WERI-Rb-1 (cell line): ENCODE results near the gene TRIM54.

Experiments
- DNase-seq: peaks from one replicate; pipeline ENCODE4 v3.0.0-alpha.2; 2020
- H3K27ac ChIP-seq: fragments of 250-450 bp; sonication (Bioruptor Pico); 2 replicates; pipeline ENCODE4 v1.5.1; 2020; ENCODE audit warnings: mild to moderate bottlenecking, moderate library complexity
- H3K27me3 ChIP-seq: fragments of 250-450 bp; sonication (Bioruptor Pico); 2 replicates; pipeline ENCODE4 v1.5.1; 2021; ENCODE audit warnings: mild to moderate bottlenecking, low read depth, moderate library complexity; ENCODE audit not compliant: insufficient read depth, severe bottlenecking
- H3K36me3 ChIP-seq: fragments of 250-450 bp; sonication (Bioruptor Pico); 2 replicates; pipeline ENCODE4 v1.5.1; 2020; ENCODE audit warnings: mild to moderate bottlenecking, moderate library complexity
- H3K4me3 ChIP-seq: 2 replicates; pipeline ENCODE4 v1.5.1; 2011; ENCODE audit warnings: low read depth, mild to moderate bottlenecking, control low read depth, low read length
- H3K9me3 ChIP-seq: fragments of 250-450 bp; sonication (Bioruptor Pico); 2 replicates; pipeline ENCODE4 v1.5.1; 2021; ENCODE audit warnings: mild to moderate bottlenecking, moderate library complexity; ENCODE audit not compliant: severe bottlenecking
- TF ChIP-seq, protein P1 (sequence below): IDR thresholded peaks from 2 replicates; pipeline ENCODE4 v1.5.1; 2011; ENCODE audit warnings: low read depth, mild to moderate bottlenecking, control low read depth, inconsistent platforms, low read length

TRIM54 gene

DNA sequence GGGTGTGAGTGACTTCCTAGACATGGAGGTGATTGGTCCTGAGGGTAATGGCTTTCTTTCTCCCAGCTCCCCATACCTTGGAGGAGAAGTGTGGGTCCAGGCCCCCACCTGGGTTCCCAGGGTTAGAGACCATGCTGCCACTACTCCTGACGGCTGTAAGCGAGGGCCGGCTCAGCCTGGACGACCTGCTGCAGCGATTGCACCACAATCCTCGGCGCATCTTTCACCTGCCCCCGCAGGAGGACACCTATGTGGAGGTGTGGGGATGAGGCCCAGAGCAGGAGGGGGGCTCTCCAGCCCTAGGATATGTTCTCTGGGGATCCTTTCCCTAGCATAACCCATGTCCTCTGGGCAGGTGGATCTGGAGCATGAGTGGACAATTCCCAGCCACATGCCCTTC is 43.3 kb upstream of the TRIM54 start:
- peaks cover 100% of the 10 kb centered on the region for H3K36me3 ChIP-seq

DNA sequence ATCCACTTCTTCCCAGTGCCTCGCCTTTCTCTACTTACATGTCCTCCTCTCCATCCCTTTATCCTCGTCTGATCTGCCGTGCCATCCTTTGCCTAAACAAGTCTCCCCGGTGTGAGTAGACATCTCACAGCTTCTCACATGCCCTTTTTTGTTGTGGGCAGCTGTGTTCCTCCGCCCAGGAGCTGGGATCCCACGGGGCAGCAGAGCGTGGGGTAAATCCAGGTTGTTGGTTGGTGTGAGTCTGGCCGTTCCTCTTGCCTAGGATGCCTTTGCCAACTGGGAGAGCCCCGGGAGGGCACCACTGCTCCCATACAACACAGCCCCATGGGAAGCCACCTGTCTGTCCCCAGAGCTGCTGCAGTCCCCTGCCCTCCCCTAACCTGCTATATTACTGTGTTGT is 41.8 kb upstream of the TRIM54 start:
- TF ChIP-seq, protein P1, sequence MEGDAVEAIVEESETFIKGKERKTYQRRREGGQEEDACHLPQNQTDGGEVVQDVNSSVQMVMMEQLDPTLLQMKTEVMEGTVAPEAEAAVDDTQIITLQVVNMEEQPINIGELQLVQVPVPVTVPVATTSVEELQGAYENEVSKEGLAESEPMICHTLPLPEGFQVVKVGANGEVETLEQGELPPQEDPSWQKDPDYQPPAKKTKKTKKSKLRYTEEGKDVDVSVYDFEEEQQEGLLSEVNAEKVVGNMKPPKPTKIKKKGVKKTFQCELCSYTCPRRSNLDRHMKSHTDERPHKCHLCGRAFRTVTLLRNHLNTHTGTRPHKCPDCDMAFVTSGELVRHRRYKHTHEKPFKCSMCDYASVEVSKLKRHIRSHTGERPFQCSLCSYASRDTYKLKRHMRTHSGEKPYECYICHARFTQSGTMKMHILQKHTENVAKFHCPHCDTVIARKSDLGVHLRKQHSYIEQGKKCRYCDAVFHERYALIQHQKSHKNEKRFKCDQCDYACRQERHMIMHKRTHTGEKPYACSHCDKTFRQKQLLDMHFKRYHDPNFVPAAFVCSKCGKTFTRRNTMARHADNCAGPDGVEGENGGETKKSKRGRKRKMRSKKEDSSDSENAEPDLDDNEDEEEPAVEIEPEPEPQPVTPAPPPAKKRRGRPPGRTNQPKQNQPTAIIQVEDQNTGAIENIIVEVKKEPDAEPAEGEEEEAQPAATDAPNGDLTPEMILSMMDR: no peak
- no peak for DNase-seq
- Histone ChIP-seq H3K36me3 (peaks cover 97% of the 10 kb centered on the region), H3K9me3 (no peaks in the 10 kb centered on the region), H3K27ac (no peak overlapping the region), H3K4me3 (no peak overlapping the region), H3K27me3 (no peaks in the 10 kb centered on the region)

More for the DNA sequence above, 43.3 kb upstream of the TRIM54 start:
- no peak for DNase-seq
- TF ChIP-seq, protein P1: no peak
- Histone ChIP-seq H3K9me3 (no peaks in the 10 kb centered on the region), H3K4me3 (no peak overlapping the region), H3K27ac (no peak overlapping the region), H3K27me3 (no peaks in the 10 kb centered on the region)

DNA sequence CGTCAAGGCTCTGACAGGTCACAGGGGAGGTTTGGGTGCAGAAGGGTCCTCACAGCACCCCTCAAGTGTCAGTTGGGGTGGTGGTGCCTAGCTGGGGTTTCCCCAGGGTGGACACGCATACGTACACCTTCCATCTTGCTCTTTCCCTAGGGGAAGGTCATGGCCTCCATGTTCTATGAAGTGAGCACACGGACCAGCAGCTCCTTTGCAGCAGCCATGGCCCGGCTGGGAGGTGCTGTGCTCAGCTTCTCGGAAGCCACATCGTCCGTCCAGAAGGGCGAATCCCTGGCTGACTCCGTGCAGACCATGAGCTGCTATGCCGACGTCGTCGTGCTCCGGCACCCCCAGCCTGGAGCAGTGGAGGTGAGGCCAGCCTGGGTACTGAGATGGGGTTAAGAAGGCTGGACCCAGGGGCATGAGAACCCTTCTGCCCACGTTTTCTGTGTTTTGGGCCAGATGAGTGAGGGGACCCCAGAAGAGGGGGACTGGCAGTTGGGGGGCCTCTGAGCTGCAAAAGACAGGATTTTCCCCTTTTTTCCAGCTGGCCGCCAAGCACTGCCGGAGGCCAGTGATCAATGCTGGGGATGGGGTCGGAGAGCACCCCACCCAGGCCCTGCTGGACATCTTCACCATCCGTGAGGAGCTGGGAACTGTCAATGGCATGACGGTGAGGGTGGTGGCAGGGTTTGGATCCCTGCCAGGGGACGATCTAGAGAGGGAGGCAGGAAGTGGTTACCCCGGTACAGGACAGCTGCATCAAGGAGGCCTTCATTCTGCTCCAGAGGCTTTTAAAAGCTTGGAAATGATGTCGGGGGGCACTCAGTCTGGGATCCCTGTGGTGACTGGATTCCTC is 40.2 kb upstream of the TRIM54 start:
- DNase-seq: no peak
- Histone ChIP-seq H3K27me3 (no peaks in the 10 kb centered on the region), H3K9me3 (no peaks in the 10 kb centered on the region), H3K36me3 (peaks cover 81% of the 10 kb centered on the region), H3K27ac (no peak overlapping the region), H3K4me3 (no peak overlapping the region)
- TF ChIP-seq, protein P1: no peak

DNA sequence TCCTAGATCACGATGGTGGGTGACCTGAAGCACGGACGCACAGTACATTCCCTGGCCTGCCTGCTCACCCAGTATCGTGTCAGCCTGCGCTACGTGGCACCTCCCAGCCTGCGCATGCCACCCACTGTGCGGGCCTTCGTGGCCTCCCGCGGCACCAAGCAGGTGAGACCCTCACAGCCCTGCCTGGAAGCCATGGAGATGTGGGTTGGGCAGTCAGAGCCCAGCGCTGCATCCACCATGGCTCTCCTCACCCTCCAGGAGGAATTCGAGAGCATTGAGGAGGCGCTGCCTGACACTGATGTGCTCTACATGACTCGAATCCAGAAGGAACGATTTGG is 39.6 kb upstream of the TRIM54 start:
- no peaks in the 10 kb centered on the region for H3K27me3 ChIP-seq
- no peak for DNase-seq
- H3K36me3 ChIP-seq: peaks cover 75% of the 10 kb centered on the region
- TF ChIP-seq, protein P1: no peak
- no peak overlapping the region for H3K27ac ChIP-seq
- H3K9me3 ChIP-seq: no peaks in the 10 kb centered on the region
- no peak overlapping the region for H3K4me3 ChIP-seq

DNA sequence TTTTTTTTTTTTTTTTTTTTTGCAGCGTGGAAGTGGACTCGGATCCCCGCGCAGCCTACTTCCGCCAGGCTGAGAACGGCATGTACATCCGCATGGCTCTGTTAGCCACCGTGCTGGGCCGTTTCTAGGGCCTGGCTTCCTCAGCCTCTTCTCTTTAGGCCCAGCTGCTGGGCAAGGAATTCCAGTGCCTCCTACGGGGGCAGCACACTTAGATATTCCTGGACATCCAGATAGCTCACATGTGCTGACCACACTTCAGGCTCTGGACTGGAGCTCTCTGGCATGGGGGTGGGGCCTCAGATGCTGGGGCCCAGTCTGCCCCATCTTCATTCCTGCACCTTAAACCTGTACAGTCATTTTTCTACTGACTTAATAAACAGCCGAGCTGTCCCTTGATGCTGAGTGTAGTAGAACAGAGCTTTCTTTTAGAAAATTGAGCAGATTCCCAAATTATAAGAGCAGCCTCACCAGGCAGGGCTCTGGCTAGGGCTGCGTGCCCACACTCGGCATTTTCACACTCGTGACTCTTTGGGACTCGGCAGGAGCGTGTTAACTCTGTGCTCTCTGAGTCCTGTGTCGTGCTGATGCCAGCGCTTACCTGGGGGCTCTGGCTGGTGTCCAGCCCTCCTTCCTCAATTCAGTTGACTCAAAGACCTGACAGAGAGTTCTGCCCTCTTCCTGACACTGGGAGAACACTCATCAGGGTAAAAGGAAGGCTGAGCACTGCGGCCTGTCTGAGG is 38.7 kb upstream of the TRIM54 start:
- no peaks in the 10 kb centered on the region for H3K27me3 ChIP-seq
- no peak for DNase-seq
- no peaks in the 10 kb centered on the region for H3K9me3 ChIP-seq
- peaks cover 65% of the 10 kb centered on the region for H3K36me3 ChIP-seq
- H3K27ac ChIP-seq: no peak overlapping the region
- TF ChIP-seq, protein P1: no peak
- no peak overlapping the region for H3K4me3 ChIP-seq
